IPS-18c (cell line): Measurements from ENCODE around the gene RB1.
A peak's percentile ranks its signal among the peaks of the same experiment; 100 is the strongest.

ENCODE experiments used
- H3K4me3 ChIP-seq: 2 replicates; pipeline ENCODE4 v1.7.0; 2013; ENCODE audit warnings: low read depth, mild to moderate bottlenecking, low read length, moderate library complexity; ENCODE audit not compliant: insufficient read depth
- H3K9me3 ChIP-seq: one replicate; pipeline ENCODE4 v1.6.1; 2013; ENCODE audit warnings: mild to moderate bottlenecking, low read length, moderate library complexity; ENCODE audit not compliant: control insufficient read depth, insufficient read depth

Gene RB1

GRCh38 chr13:48393030-48393697 is 89.6 kb downstream of the RB1 start:
- Histone ChIP-seq H3K4me3 (no peak overlapping the region), H3K9me3 (no peaks in the 10 kb centered on the region)

DNA sequence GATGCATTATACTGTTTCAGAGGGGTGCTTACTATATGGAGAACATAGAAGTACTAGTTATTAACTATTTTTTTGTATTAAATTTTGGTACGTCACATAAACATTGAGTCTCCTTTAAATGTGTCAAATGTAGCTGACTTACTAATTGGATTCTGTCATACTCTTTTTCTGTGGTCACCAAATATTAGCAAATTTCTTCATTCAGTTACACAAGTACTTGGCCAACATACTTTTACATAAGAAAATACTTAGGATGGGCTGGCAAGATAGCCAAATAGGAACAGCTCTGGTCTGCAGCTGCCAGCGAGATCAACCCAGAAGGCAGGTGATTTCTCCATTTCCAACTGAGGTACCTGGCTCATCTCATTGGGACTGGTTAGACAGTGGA is 90.1 kb downstream of the RB1 start:
- no peaks in the 10 kb centered on the region for H3K9me3 ChIP-seq
- no peak overlapping the region for H3K4me3 ChIP-seq

DNA sequence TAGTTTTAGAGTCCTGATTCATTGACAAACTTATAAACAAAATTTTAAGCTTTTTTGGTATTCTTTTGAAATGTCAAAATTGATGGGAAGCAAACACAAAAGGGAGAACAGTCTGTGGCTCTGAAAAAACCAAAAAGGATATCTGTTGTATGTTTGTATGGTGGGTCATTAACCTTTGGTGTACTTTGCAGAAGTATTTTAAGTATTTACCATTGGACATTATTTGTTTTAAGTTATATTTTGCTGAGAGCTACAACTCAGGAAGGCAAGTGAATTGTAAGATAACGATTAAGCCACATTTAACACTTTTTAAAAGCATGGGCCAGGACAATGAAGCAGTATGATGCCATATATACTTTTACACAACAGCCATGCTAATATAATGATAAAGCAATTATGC is 94.2 kb downstream of the RB1 start:
- Histone ChIP-seq H3K9me3 (no peaks in the 10 kb centered on the region), H3K4me3 (no peak overlapping the region)

- H3K4me3 ChIP-seq = no peak overlapping the region
- no peaks in the 10 kb centered on the region for H3K9me3 ChIP-seq
Measured at GRCh38 chr13:48398450-48399095, 95.0 kb downstream of the RB1 start.

- Histone ChIP-seq H3K9me3 (no peaks in the 10 kb centered on the region), H3K4me3 (no peak overlapping the region)
Measured at GRCh38 chr13:48400090-48400694, 96.6 kb downstream of the RB1 start.

GRCh38 chr13:48400850-48401291 is 97.3 kb downstream of the RB1 start:
- Histone ChIP-seq H3K9me3 (no peaks in the 10 kb centered on the region), H3K4me3 (no peak overlapping the region)

GRCh38 chr13:48401480-48401879 is 97.9 kb downstream of the RB1 start:
- Histone ChIP-seq H3K4me3 (no peak overlapping the region), H3K9me3 (no peaks in the 10 kb centered on the region)

GRCh38 chr13:48402325-48402932 is 98.9 kb downstream of the RB1 start:
- Histone ChIP-seq H3K4me3 (no peak overlapping the region), H3K9me3 (no peaks in the 10 kb centered on the region)

DNA sequence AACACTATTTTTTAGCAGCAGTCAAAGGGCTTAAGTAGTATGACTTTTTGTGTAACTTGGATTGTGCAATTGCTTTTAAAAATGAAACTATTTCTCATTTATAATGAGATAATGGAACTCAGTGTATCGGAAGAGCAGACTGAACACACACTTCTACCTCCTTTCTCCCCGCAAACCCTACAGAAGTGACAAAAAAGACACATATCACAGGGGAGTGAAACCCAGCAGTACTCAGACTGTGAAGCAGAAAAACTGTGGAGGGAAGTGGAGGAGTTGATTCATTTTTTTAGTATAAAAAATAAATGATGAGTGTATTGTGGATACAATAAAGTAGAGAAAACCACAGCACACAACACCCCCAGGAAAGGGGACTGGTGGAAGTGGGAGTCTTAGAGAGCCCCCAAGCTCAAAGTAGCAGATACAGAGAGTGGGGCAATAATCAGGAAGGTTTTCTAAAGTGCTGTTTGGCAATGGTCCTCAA is 99.6 kb downstream of the RB1 start:
- no peak overlapping the region for H3K4me3 ChIP-seq
- H3K9me3 ChIP-seq = no peaks in the 10 kb centered on the region

- Histone ChIP-seq H3K4me3 (no peak overlapping the region), H3K9me3 (no peaks in the 10 kb centered on the region)
Measured at GRCh38 chr13:48403913-48404312, 100.4 kb downstream of the RB1 start.

- Histone ChIP-seq H3K4me3 (no peak overlapping the region), H3K9me3 (no peaks in the 10 kb centered on the region)
Measured at GRCh38 chr13:48404952-48405351, 101.4 kb downstream of the RB1 start.

DNA sequence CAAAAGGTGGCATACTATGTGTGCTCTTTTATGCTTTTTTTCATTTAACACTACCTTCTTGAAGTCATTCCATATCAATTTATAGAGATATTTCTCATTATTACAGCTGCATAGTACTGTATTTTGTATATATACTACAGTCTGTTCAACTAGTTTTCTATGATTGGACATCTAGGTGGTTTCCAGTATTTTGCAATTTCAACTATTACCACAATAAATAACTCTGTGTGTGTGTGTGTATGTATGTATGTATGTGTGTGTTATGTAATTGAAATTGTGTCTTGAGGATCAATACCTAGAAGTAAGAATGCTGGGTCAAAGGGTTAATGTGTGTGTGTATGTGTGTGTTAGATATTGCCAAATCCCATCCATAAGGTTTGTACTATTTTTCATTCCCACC is 102.3 kb downstream of the RB1 start:
- H3K4me3 ChIP-seq = no peak overlapping the region
- H3K9me3 ChIP-seq = no peaks in the 10 kb centered on the region

- Histone ChIP-seq H3K9me3 (no peaks in the 10 kb centered on the region), H3K4me3 (no peak overlapping the region)
Measured at GRCh38 chr13:48410199-48410598, 106.6 kb downstream of the RB1 start.

DNA sequence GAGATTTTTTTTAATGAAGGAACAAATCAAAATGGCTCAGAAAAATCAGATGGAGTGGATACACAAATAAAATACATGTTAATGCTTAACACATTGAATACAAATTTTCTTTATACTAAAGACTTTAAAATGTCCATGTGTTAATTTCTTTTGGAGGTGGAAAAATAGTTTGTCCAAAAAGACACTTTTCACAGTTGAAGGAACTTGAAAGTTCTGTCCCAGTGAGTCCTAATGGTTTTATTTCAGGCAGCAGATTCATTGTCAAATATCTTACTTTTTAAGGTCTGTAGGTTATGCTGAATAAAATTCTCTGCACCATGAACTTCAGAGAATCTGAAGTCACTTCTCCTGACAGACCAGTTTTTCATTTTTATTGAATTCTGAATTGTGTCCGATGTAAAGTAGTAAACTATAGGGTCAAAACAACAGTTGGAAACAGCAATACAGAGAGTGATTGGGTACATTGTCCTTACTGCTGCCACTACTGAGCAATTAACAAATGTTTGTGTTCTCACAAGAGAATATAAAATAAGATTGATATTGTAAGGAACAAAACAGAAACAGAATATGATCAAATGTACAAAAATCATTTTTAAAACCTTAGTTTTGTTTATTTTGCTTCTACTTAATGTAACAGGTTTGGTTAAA is 107.7 kb downstream of the RB1 start:
- Histone ChIP-seq H3K4me3 (no peak overlapping the region; the same call in 1 of the 2 replicates), H3K9me3 (no peaks in the 10 kb centered on the region)

GRCh38 chr13:48411841-48412531 is 108.4 kb downstream of the RB1 start:
- H3K9me3 ChIP-seq = no peaks in the 10 kb centered on the region
- peak overlapping the region; percentile 45; the same call in 1 of the 2 replicates for H3K4me3 ChIP-seq

GRCh38 chr13:48412881-48413351 is 109.4 kb downstream of the RB1 start, which contains the start of gene LPAR6:
Gene LPAR6, minus strand, starts transcription at chr13:48413113. Its CDS starts 690 bp downstream, at chr13:48412423.
- Histone ChIP-seq H3K9me3 (no peaks in the 10 kb centered on the region), H3K4me3 (peak within 1 kb of the TSS; percentile 45; the same call in 1 of the 2 replicates)

DNA sequence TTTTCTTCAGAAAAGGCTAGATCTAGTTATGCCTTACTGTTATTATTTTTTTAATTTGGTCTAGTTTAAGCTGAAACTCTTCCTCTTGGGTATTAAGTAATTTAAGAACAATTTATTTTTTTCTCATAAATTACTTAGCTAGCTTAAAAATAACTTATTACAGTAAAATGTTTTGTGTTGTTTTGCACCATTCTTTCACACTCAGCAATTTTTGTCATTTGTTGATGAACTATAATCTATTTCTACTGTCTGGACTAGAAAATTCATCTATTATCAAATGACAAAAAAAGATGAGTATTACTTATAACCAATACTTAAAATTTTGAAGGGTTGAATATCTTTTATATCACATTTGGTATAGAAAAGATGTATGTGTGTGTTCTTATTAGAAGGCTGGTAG is 111.0 kb downstream of the RB1 start:
- no peak overlapping the region for H3K4me3 ChIP-seq
- H3K9me3 ChIP-seq = no peaks in the 10 kb centered on the region
